ENCODE data around the gene POT1. TPM values are rescaled to one million over a fixed set of nuclear protein-coding genes. Genes with fewer than 3 reads are reported as not detected.

Gene POT1
- total RNA-seq, 4 donors from 2014 or later = 7.4 to 30.0 (median 16.2) TPM

DNA sequence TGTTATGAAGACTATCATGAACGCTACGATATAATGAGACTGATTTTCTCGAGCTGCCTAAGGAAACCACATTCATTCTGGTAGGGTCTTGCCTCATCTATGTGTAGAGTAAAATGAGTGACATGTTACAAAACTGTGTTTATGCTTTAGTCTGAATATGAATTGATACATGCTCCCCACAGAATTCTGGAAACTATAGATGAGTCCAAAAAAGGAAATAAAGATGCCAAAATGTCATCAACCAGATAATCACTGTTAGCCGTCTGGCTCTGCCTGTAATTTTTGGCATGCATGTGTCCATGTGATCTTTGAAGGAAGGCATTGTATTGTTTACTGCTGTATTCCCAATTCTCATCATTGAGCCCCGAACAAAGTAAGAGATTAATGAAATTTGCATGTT is 121.4 kb downstream of the POT1 start:
- Histone ChIP-seq H3K36me3 (no peaks in the 10 kb centered on the region), H3K4me3 (no peak overlapping the region), H3K27ac (no peak overlapping the region), H3K4me1 (no peaks in the 10 kb centered on the region), H3K27me3 (no peaks in the 10 kb centered on the region), H3K9me3 (no peaks in the 10 kb centered on the region)
- TF ChIP-seq EP300 (IDR thresholded peaks at IDR 0.05) = no peak
- no peak for DNase-seq (ENCODE audit: low spot score in 2 of 2)
- WGBS = 76% methylated on average over 5 of the region's 5 CpGs

DNA sequence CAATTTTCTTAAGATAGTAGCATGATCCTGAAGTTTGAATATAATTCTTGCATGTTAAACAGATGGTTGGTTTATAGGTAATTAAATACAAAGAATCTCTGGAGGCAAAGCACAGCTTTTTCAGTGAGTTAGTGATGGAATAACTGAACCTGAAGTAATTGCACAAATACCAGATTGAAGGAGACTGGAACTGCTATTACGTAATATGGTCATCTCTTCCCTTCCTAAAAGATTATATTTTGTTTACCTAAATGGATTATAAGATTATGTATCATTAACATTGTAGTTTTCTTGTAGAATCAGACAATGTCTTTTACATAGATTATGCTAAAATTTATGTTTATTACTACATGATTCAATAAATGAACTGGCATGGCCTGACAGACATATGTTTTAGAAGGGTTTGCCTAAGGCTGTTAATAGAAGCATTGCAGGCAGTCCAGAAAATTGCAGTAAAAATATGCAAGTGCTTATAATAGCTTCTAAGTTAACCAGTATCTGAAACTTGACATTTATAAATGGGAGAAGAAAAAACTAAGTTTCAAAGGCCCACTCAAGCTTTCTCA is 128.2 kb downstream of the POT1 start:
- Histone ChIP-seq H3K9me3 (no peaks in the 10 kb centered on the region), H3K27me3 (peaks cover 3% of the 10 kb centered on the region), H3K27ac (no peak overlapping the region), H3K4me1 (no peaks in the 10 kb centered on the region), H3K36me3 (no peaks in the 10 kb centered on the region), H3K4me3 (no peak overlapping the region)
- TF ChIP-seq EP300 (IDR thresholded peaks at IDR 0.05) (no peak), POLR2A (IDR thresholded peaks at IDR 0.05) (no peak), POLR2AphosphoS5 (IDR thresholded peaks at IDR 0.05) (no peak)
- TF ChIP-seq, protein P1, sequence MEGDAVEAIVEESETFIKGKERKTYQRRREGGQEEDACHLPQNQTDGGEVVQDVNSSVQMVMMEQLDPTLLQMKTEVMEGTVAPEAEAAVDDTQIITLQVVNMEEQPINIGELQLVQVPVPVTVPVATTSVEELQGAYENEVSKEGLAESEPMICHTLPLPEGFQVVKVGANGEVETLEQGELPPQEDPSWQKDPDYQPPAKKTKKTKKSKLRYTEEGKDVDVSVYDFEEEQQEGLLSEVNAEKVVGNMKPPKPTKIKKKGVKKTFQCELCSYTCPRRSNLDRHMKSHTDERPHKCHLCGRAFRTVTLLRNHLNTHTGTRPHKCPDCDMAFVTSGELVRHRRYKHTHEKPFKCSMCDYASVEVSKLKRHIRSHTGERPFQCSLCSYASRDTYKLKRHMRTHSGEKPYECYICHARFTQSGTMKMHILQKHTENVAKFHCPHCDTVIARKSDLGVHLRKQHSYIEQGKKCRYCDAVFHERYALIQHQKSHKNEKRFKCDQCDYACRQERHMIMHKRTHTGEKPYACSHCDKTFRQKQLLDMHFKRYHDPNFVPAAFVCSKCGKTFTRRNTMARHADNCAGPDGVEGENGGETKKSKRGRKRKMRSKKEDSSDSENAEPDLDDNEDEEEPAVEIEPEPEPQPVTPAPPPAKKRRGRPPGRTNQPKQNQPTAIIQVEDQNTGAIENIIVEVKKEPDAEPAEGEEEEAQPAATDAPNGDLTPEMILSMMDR (IDR thresholded peaks at IDR 0.05) = no peak
- WGBS = 97% methylated on average over 1 of the region's 1 CpG
- DNase-seq (ENCODE audit: low spot score in 2 of 2) = no peak

DNA sequence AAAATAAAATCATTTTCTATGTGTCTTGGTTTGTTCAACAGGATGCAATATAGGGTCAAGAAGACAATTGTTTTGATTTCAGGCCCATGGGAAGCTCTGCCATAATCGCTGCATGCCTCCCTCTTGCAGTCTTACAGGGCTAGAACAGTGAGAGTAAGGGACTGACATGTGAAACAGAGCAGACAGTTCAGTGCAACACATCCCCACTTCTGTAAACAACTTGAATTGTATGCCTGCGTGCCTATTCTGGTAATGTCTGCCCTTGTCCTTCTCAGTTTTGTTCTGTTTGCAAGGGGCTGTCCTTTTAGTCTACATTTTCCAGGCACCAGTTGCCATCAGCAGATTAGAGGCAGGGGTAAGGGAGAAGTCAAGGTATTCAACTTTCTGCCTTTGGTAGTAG is 129.2 kb downstream of the POT1 start:
- H3K27ac ChIP-seq = no peak overlapping the region
- no peaks in the 10 kb centered on the region for H3K9me3 ChIP-seq
- no peaks in the 10 kb centered on the region for H3K4me1 ChIP-seq
- H3K4me3 ChIP-seq = no peak overlapping the region
- no peak for DNase-seq (ENCODE audit: low spot score in 2 of 2)
- 64% methylated on average over 2 of the region's 2 CpGs for WGBS
- TF ChIP-seq POLR2A (IDR thresholded peaks at IDR 0.05) (no peak), EP300 (IDR thresholded peaks at IDR 0.05) (no peak), POLR2AphosphoS5 (IDR thresholded peaks at IDR 0.05) (no peak)
- TF ChIP-seq, protein P1 (IDR thresholded peaks at IDR 0.05) = no peak
- no peaks in the 10 kb centered on the region for H3K36me3 ChIP-seq
- H3K27me3 ChIP-seq = peaks cover 3% of the 10 kb centered on the region

DNA sequence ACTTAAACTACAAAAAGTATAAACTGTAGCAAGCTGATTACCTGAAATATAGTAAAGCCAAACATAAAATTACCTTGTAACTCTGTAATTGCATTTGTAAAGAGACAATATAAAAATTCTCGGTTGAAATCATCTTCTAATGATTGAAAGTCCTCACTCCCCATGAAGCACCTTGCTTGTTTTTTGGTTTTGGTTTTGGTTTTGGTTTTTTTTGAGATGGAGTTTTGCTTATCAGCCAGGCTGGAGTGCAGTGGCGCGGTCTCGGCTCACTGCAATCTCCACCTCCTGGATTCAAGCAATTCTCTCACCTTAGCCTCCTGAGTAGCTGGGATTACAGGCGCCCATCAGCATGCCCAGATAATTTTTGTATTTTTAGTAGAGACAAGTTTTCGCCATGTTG is 130.2 kb downstream of the POT1 start:
- Histone ChIP-seq H3K36me3 (no peaks in the 10 kb centered on the region), H3K4me3 (no peak overlapping the region), H3K9me3 (no peaks in the 10 kb centered on the region), H3K27me3 (peaks cover 3% of the 10 kb centered on the region), H3K4me1 (no peaks in the 10 kb centered on the region), H3K27ac (no peak overlapping the region)
- WGBS = 95% methylated on average over 6 of the region's 6 CpGs
- DNase-seq (ENCODE audit: low spot score in 2 of 2) = no peak
- TF ChIP-seq POLR2A (IDR thresholded peaks at IDR 0.05) (no peak), EP300 (IDR thresholded peaks at IDR 0.05) (no peak)

DNA sequence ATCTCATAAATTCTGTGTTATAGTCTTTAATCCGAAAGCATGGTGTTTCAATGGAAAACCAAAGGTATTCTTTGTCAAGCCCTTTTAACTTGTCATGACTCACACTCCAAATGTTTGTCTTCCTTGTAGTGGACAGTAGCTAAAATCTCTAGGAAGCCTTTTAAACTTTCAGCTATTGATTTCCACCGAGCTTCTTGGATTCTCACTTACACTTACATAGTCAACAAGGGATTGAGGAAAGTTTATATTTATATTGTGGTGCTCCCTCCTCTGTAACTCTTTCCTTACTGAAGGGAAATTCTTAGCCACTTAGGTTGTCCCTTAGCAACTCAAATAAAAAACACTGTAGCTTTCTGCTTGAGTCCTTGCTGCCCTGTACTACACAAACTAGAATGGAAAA is 132.9 kb downstream of the POT1 start:
- H3K9me3 ChIP-seq = no peaks in the 10 kb centered on the region
- 72% methylated on average over 2 of the region's 2 CpGs for WGBS
- H3K27ac ChIP-seq = no peak overlapping the region
- H3K4me1 ChIP-seq = no peaks in the 10 kb centered on the region
- DNase-seq (ENCODE audit: low spot score in 2 of 2) = no peak
- TF ChIP-seq, protein P1 (IDR thresholded peaks at IDR 0.05) = no peak
- TF ChIP-seq POLR2A (IDR thresholded peaks at IDR 0.05) = no peak
- TF ChIP-seq EP300 (IDR thresholded peaks at IDR 0.05) = no peak
- TF ChIP-seq POLR2AphosphoS5 (IDR thresholded peaks at IDR 0.05) = no peak
- H3K4me3 ChIP-seq = no peak overlapping the region
- no peaks in the 10 kb centered on the region for H3K36me3 ChIP-seq
- peaks cover 3% of the 10 kb centered on the region for H3K27me3 ChIP-seq

DNA sequence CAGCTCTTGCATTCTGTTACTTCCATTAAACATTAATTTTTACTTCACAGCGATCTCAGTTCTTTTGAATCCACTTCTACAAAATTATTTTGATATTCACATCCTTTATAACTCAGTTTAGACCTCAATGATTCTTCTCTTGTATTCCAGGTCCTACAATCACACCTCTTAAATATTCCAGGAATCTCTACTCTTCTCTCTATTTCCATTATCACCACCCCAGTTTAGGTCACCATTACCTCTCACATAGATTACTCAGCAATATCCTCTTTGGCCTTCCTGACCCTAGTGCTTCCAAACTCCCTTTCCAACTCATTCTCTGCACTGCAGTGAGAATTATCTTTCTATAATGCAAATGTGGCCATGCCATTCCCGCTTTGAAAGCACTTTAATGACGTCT is 136.9 kb downstream of the POT1 start:
- no peak overlapping the region for H3K27ac ChIP-seq
- no peak for DNase-seq (ENCODE audit: low spot score in 2 of 2)
- peaks cover 7% of the 10 kb centered on the region for H3K27me3 ChIP-seq
- H3K9me3 ChIP-seq = no peaks in the 10 kb centered on the region
- 82% methylated on average over 3 of the region's 3 CpGs for WGBS
- TF ChIP-seq POLR2AphosphoS5 (IDR thresholded peaks at IDR 0.05) (no peak), EP300 (IDR thresholded peaks at IDR 0.05) (no peak), POLR2A (IDR thresholded peaks at IDR 0.05) (no peak)
- TF ChIP-seq, protein P1 (IDR thresholded peaks at IDR 0.05) = no peak
- no peaks in the 10 kb centered on the region for H3K4me1 ChIP-seq
- no peaks in the 10 kb centered on the region for H3K36me3 ChIP-seq
- H3K4me3 ChIP-seq = no peak overlapping the region

Data from suprapubic skin (tissue), 4 donors.